ENCODE measurements around the gene ANGPTL1.
"Not testable (repeated sequence)": the region's sequence is repeated elsewhere in the genome, so short reads cannot be mapped to it uniquely, and the experiment has no call there.

The ANGPTL1 gene

DNA sequence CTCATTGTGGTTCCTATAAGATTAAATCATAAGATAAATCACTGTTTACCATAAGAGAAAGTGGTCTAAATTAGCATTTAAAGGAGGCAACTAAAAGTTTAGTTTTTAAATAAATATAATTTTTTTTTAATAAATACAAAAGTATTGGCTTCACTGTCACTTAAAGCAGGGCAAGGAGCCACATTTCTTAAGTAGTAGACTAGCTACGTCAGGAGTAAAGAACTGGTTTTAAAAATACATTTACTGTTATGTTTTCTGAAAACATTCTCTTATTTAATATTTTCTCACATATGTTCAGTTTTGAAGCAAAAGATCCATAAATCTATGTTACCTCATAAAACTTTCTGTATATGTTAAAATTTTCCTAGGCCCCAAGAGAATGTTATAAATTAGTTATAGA lies 2.2 kb downstream of the ANGPTL1 start:
- TF ChIP-seq CTCF (IDR thresholded peaks at IDR 0.05; ENCODE audit: low read depth, low read length) = no peak
- H3K4me3 ChIP-seq (ENCODE audit: low read depth, low read length) = no peak overlapping the region

DNA sequence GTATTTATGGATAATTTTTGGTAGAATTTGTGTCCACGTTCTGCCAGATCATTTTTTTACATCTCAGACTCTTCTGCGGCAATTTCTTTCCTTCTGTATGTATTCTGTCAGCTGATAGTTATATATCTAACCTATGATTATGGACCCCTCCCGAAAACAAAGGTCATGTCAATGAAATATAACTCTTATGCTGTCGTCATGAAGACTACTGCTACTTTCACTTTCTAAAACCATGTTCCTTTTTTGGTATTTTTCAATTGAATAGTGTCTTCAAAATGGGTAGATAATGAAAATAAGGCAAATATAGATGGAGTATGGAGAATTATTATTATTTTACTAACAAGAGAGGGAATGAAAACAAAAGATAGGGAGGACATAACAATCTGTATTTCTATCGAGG lies 3.2 kb downstream of the ANGPTL1 start:
- H3K4me3 ChIP-seq (ENCODE audit: low read depth, low read length) = no peak overlapping the region
- TF ChIP-seq CTCF (IDR thresholded peaks at IDR 0.05; ENCODE audit: low read depth, low read length) = no peak

GRCh38 chr1:178864326-178864725 lies 6.6 kb downstream of the ANGPTL1 start:
- no peak for TF ChIP-seq CTCF (IDR thresholded peaks at IDR 0.05; ENCODE audit: low read depth, low read length)
- H3K4me3 ChIP-seq (ENCODE audit: low read depth, low read length) = no peak overlapping the region

DNA sequence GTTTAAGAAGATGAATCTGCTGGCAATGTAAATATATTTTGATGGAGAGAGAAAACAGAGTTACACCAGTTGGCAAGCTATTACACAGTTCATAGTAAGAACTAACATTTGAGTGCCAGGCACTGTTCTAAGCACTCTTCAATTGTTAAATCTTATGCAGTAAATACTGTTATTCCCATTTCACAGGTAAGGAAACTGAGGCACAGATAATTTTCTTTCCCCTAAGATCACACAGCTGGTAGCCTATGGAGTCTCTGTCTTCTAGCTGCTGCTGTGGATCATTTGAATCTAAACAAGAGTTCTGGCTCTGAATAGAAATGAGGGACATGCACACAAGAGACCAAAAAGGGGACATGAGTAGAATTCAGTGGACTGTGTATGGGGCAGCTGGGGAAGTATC lies 8.0 kb downstream of the ANGPTL1 start:
- no peak overlapping the region for H3K4me3 ChIP-seq (ENCODE audit: low read depth, low read length)
- no peak for TF ChIP-seq CTCF (IDR thresholded peaks at IDR 0.05; ENCODE audit: low read depth, low read length)

DNA sequence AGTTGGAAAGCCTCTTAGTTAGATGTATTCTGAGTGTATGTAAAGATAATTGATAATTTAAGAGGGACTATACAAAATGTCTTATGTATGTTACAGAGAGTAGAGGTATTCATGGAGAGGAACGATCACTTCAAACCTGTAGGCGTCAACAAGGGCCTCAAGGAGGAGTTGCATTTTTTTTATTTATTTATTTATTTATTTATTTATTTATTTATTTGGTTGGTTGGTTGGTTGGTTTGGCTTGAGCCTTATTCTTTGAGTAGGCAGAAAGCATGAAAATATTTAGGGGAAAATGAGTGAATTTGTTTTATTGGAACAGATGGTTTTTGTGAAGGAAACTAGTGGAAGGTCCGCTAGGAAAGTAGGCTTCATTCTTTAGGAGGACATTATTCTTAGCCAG lies 8.5 kb downstream of the ANGPTL1 start:
- TF ChIP-seq CTCF (IDR thresholded peaks at IDR 0.05; ENCODE audit: low read depth, low read length) = no peak
- H3K4me3 ChIP-seq (ENCODE audit: low read depth, low read length) = no peak overlapping the region

DNA sequence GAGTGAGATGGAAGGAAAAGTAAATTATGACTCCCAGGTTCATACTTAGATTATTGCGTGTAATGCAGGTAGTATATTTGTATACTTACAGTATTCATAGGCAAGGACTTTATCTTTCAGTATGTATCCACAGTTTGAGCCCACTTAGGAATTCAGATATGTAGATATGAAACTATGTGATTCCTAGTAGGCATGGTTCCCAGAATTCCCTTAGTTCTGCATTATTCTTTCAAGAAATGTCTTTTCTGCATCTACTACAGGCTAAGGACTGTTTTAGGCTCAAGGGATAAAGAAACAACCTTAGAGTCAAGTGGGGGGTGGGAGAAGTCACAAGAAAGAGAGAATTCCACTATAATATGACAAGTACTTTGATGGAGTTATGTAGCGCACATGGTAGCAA lies 13.8 kb downstream of the ANGPTL1 start:
- no peak for TF ChIP-seq CTCF (IDR thresholded peaks at IDR 0.05; ENCODE audit: low read depth, low read length)
- no peak overlapping the region for H3K4me3 ChIP-seq (ENCODE audit: low read depth, low read length)

GRCh38 chr1:178849918-178850317 lies 21.0 kb downstream of the ANGPTL1 start:
- H3K4me3 ChIP-seq (ENCODE audit: low read depth, low read length) = no peak overlapping the region
- TF ChIP-seq CTCF (IDR thresholded peaks at IDR 0.05; ENCODE audit: low read depth, low read length) = no peak

DNA sequence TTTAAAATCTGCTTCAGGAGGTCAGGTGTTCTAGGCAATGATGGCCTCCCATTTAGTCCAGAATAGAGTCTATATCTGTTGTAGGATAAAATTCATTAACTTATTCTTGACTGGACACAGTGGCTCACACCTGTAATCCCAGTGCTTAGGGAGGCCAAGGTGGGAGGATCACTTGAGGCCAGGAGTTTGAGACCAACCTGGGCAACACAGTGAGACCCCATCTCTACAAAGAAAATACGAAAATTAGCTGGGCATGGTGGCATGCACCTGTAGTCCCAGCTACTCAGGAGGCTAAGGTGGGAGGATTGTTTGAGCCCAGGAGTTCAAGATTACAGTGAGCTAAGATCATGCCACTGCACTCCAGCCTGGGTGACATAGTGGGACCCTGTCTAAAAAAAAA lies 23.0 kb downstream of the ANGPTL1 start:
- not testable (repeated sequence) for H3K4me3 ChIP-seq (ENCODE audit: low read depth, low read length)

Measured in WI38 (cell line).